Esophagus squamous epithelium (tissue), 5 donors: Measurements from ENCODE around the gene RSPH1. TPM values are rescaled to one million over a fixed set of nuclear protein-coding genes. Genes with fewer than 3 reads are reported as not detected.

ENCODE experiments used
- DNase-seq: peaks from one replicate; lab custom pipeline; 2025; lab: John Stamatoyannopoulos, UW
- H3K27ac ChIP-seq, 4 donors: fragments of 200-600 bp; sonication (generic); one replicate each; pipeline ENCODE4 v1.5.1; 2016 to 2019; ENCODE audit warnings: mild to moderate bottlenecking in 1 of 4
- H3K27me3 ChIP-seq, 4 donors: fragments of 200-600 bp; sonication (generic); 1 replicate in 3 of 4; 2 replicates in 1 of 4; pipeline versions ENCODE4 v1.5.1 to v1.6.0; 2017 to 2021; ENCODE audit warnings: antibody characterized with exemption in 1 of 4
- H3K36me3 ChIP-seq, 3 donors: fragments of 200-600 bp; sonication (generic); one replicate each; pipeline ENCODE4 v1.5.1; 2016 to 2019
- H3K4me1 ChIP-seq, 3 donors: fragments of 200-600 bp; sonication (generic); one replicate each; pipeline ENCODE4 v1.5.1; 2017 to 2019
- H3K4me3 ChIP-seq, 4 donors: fragments of 200-600 bp; sonication (generic); 1 replicate in 3 of 4; 2 replicates in 1 of 4; pipeline ENCODE4 v1.5.1; 2016 to 2019; ENCODE audit warnings: mild to moderate bottlenecking in 2 of 4, moderate library complexity in 1 of 4
- H3K9me3 ChIP-seq, 3 donors: fragments of 200-600 bp; sonication (generic); one replicate each; pipeline ENCODE4 v1.5.1; 2016 to 2019
- POLR2A ChIP-seq, 4 donors: fragments of 450-650 bp; IDR thresholded peaks; one replicate each; pipeline ENCODE4 v1.6.1; 2017; ENCODE audit warnings: antibody characterized with exemption in 4 of 4, mild to moderate bottlenecking in 4 of 4, moderate library complexity in 3 of 4
- WGBS, 2 donors: methylation state at CpG; one replicate each; pipeline ENCODE4 v1.1.5; 2018; 5-methylcytosine and 5-hydroxymethylcytosine counted together
- intact Hi-C: fragments of 100-400 bp; cut with DNase I; formaldehyde crosslinking; loops from one replicate; pipeline ENCODE4 v1.15.0; 2022
- total RNA-seq, 4 donors: library from RNA; depleted of rRNA; stranded (reverse); fragments of >200 nt; gene quantifications; one replicate each; pipeline ENCODE4 v1.1.0, GENCODE V29; 2016
- TF ChIP-seq, protein P1 (sequence below), 6 experiments: fragments of 450-650 bp in 4 of 6; fragments of 200-600 bp in 2 of 6; sonication (generic) in 2 of 6; IDR thresholded peaks; one replicate each; pipeline ENCODE4 v1.5.1; 2016 to 2019; ENCODE audit warnings: antibody characterized with exemption in 6 of 6, mild to moderate bottlenecking in 4 of 6, moderate library complexity in 4 of 6
- donor health status: DM: yes; HTN: yes; CAD: no.

RSPH1 gene
- total RNA-seq, 4 donors from 2014 or later, result 0.19 TPM; not detected in 3

- intact Hi-C loops, result no loop called here
These were observed 14.9 kb downstream of the RSPH1 start for GRCh38 chr21:42481169-42481568.

GRCh38 chr21:42480736-42481135, 15.3 kb downstream of the RSPH1 start:
- H3K4me3 ChIP-seq, result no peak overlapping the region
- 80 to 94% methylated on average over 7 to 8 of the region's 10 CpGs for WGBS, 2 donors
- no peaks in the 10 kb centered on the region for H3K36me3 ChIP-seq
- no peak for DNase-seq
- no peak for TF ChIP-seq POLR2A (IDR thresholded peaks at IDR 0.05)
- TF ChIP-seq, protein P1, sequence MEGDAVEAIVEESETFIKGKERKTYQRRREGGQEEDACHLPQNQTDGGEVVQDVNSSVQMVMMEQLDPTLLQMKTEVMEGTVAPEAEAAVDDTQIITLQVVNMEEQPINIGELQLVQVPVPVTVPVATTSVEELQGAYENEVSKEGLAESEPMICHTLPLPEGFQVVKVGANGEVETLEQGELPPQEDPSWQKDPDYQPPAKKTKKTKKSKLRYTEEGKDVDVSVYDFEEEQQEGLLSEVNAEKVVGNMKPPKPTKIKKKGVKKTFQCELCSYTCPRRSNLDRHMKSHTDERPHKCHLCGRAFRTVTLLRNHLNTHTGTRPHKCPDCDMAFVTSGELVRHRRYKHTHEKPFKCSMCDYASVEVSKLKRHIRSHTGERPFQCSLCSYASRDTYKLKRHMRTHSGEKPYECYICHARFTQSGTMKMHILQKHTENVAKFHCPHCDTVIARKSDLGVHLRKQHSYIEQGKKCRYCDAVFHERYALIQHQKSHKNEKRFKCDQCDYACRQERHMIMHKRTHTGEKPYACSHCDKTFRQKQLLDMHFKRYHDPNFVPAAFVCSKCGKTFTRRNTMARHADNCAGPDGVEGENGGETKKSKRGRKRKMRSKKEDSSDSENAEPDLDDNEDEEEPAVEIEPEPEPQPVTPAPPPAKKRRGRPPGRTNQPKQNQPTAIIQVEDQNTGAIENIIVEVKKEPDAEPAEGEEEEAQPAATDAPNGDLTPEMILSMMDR (IDR thresholded peaks at IDR 0.05), result no peak
- H3K4me1 ChIP-seq, result no peaks in the 10 kb centered on the region
- no peaks in the 10 kb centered on the region for H3K27me3 ChIP-seq
- intact Hi-C loops, result no loop called here
- H3K9me3 ChIP-seq, result no peaks in the 10 kb centered on the region
- H3K27ac ChIP-seq, result no peak overlapping the region

More at GRCh38 chr21:42481169-42481568, 14.9 kb downstream of the RSPH1 start:
- DNase-seq, result no peak
- Histone ChIP-seq H3K36me3 (no peaks in the 10 kb centered on the region), H3K4me1 (no peaks in the 10 kb centered on the region), H3K9me3 (no peaks in the 10 kb centered on the region), H3K27ac (no peak overlapping the region), H3K27me3 (no peaks in the 10 kb centered on the region), H3K4me3 (no peak overlapping the region)
- 82 to 100% methylated on average over 4 of the region's 4 CpGs for WGBS, 2 donors
- no peak for TF ChIP-seq POLR2A (IDR thresholded peaks at IDR 0.05)
- TF ChIP-seq, protein P1 (IDR thresholded peaks at IDR 0.05), result no peak

- no peak overlapping the region for H3K27ac ChIP-seq
- H3K4me3 ChIP-seq, result no peak overlapping the region
- DNase-seq, result no peak
- intact Hi-C loops, result no loop called here
- no peaks in the 10 kb centered on the region for H3K36me3 ChIP-seq
- no peak for TF ChIP-seq POLR2A (IDR thresholded peaks at IDR 0.05)
- TF ChIP-seq, protein P1 (IDR thresholded peaks at IDR 0.05), result no peak
- 63 to 81% methylated on average over 4 to 5 of the region's 5 CpGs for WGBS, 2 donors
- H3K4me1 ChIP-seq, result peaks cover 0 to 6% (median under 1%) of the 10 kb centered on the region in 3 donors
- H3K27me3 ChIP-seq, result no peaks in the 10 kb centered on the region
- no peaks in the 10 kb centered on the region for H3K9me3 ChIP-seq
These were observed 16.4 kb downstream of the RSPH1 start for GRCh38 chr21:42479582-42479981.

- no peak for DNase-seq
- no peaks in the 10 kb centered on the region for H3K27me3 ChIP-seq
- H3K4me1 ChIP-seq, result peaks cover 6 to 17% (median 8%) of the 10 kb centered on the region in 3 donors
- intact Hi-C loops, result no loop called here
- no peak overlapping the region for H3K27ac ChIP-seq
- TF ChIP-seq, protein P1 (IDR thresholded peaks at IDR 0.05), result no peak
- TF ChIP-seq POLR2A (IDR thresholded peaks at IDR 0.05), result no peak
- 56 to 69% methylated on average over 6 to 7 of the region's 7 CpGs for WGBS, 2 donors
- no peak overlapping the region for H3K4me3 ChIP-seq
- H3K36me3 ChIP-seq, result no peaks in the 10 kb centered on the region
- no peaks in the 10 kb centered on the region for H3K9me3 ChIP-seq
These were observed 17.5 kb downstream of the RSPH1 start for GRCh38 chr21:42478504-42478903.

GRCh38 chr21:42476388-42477331, 19.4 kb downstream of the RSPH1 start:
- H3K4me1 ChIP-seq, result peaks cover 6 to 18% (median 8%) of the 10 kb centered on the region in 3 donors
- no peaks in the 10 kb centered on the region for H3K27me3 ChIP-seq
- intact Hi-C loops, result no loop called here
- no peak overlapping the region for H3K27ac ChIP-seq
- no peak for DNase-seq
- WGBS, 2 donors, result 87 to 91% methylated on average over 12 to 13 of the region's 25 CpGs
- H3K9me3 ChIP-seq, result no peaks in the 10 kb centered on the region
- no peak for TF ChIP-seq POLR2A (IDR thresholded peaks at IDR 0.05)
- TF ChIP-seq, protein P1 (IDR thresholded peaks at IDR 0.05), result no peak
- H3K4me3 ChIP-seq, result no peak overlapping the region
- no peaks in the 10 kb centered on the region for H3K36me3 ChIP-seq
